Osteocyte (in vitro differentiated cells): Measurements from ENCODE around the gene RHOD. TPM values are rescaled to one million over a fixed set of nuclear protein-coding genes. Genes with fewer than 3 reads are reported as not detected.
A peak's percentile ranks its signal among the peaks of the same experiment; 100 is the strongest.

Experiments
- DNase-seq: peaks from one replicate; pipeline ENCODE4 v3.0.0; 2021; ENCODE audit warnings: mixed read lengths; ENCODE audit not compliant: unreplicated experiment; ENCODE audit errors: extremely low spot score
- H3K27ac Mint-ChIP-seq: one replicate; pipeline ENCODE4 v1.8.0; 2021; ENCODE audit warnings: mild to moderate bottlenecking, mixed read lengths; ENCODE audit not compliant: unreplicated experiment
- H3K27me3 Mint-ChIP-seq: one replicate; pipeline ENCODE4 v1.8.0; 2021; ENCODE audit warnings: mixed read lengths; ENCODE audit not compliant: unreplicated experiment
- H3K36me3 Mint-ChIP-seq: one replicate; pipeline ENCODE4 v1.8.0; 2021; ENCODE audit warnings: mixed read lengths; ENCODE audit not compliant: unreplicated experiment
- H3K4me1 Mint-ChIP-seq: one replicate; pipeline ENCODE4 v1.8.0; 2021; ENCODE audit warnings: mixed read lengths; ENCODE audit not compliant: unreplicated experiment
- H3K4me3 Mint-ChIP-seq: one replicate; pipeline ENCODE4 v1.8.0; 2021; ENCODE audit warnings: mild to moderate bottlenecking, moderate library complexity, mixed read lengths; ENCODE audit not compliant: unreplicated experiment
- H3K9me3 Mint-ChIP-seq: one replicate; pipeline ENCODE4 v1.8.0; 2021; ENCODE audit warnings: mixed read lengths; ENCODE audit not compliant: unreplicated experiment
- CTCF ChIP-seq: fragments of 200-600 bp; sonication (generic); IDR thresholded peaks from 2 replicates; pipeline ENCODE4 v1.5.0; 2021; ENCODE audit warnings: antibody characterized with exemption, mild to moderate bottlenecking, moderate library complexity
- total RNA-seq: library from RNA; stranded (reverse); gene quantifications from 2 replicates; pipeline ENCODE4 v1.2.1, GENCODE V29; 2021

RHOD gene
- total RNA-seq, 1 donor from 2014 or later: 9.4 TPM

DNA sequence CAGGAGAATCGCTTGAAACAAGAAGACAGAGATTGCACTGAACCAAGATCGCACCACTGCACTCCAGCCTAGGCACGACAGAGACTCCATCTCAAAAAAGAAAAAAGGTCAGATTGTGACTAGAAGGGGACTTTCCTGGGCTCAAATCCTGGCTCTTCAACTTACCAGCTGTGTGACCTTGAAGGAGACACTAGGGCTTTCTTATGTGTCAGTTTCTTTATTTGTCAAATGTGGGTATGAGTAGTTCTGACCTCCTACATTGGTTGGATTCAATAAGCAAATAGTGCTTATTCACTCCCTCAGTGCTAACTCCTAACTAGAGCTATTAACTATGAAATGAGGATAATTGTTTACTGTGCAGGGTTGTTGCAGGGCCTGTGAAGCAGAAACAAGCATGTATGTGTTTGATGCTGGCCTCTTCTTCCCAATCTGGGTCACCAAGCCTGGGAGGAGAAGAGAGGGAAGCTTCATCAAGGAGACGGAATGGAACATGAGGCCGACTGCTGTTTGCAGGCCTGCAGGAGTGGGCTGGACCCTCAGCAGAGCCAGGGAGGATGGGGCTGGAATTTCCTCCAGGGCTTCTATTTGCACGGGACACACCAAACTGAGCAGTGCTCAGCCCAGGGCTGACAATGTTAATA, 22.5 kb downstream of the RHOD start:
- no peak for TF ChIP-seq CTCF
- no peak for DNase-seq
- Mint-ChIP-seq H3K9me3 (no peaks in the 10 kb centered on the region), H3K4me3 (no peak overlapping the region), H3K27me3 (no peaks in the 10 kb centered on the region), H3K27ac (peak overlapping the region; percentile 60), H3K4me1 (peaks cover 25% of the 10 kb centered on the region), H3K36me3 (no peaks in the 10 kb centered on the region)

DNA sequence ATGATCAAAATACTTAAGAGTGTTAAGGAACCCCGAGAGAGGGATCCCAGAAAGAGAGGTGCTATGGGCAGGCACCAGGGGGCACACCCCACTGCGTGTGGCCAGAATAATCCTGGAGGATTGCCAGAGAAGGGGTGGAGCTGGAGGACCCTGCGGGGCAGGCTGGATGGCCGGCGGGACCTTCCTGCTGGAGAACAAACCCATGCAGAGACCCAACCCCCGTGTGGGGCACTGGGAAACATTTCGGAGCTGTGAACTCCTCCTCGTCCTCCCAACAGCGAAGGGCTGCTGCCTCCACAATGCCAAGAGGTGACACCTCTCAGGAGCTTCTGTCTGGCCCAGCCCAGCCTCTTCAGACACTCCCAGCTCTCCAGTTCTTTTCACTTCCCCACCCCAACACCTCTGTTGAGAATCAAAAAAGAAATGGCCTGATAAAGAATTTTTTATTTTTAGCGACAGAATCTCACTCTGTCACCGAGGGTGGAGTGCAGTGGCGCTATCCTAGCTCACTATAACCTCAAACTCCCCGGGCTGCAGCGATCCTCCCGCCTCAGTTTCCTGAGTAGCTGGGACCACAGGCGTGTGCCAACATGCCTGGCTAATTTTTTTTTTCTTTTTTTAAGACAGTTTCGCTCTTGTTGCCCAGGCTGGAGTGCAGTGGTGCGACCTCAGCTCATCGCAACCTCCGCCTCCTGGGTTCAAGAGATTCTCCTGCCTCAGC, 25.6 kb downstream of the RHOD start:
- H3K27me3 Mint-ChIP-seq: no peaks in the 10 kb centered on the region
- DNase-seq: no peak
- peaks cover 25% of the 10 kb centered on the region for H3K4me1 Mint-ChIP-seq
- no peak overlapping the region for H3K27ac Mint-ChIP-seq
- H3K36me3 Mint-ChIP-seq: no peaks in the 10 kb centered on the region
- TF ChIP-seq CTCF: no peak
- H3K9me3 Mint-ChIP-seq: no peaks in the 10 kb centered on the region
- no peak overlapping the region for H3K4me3 Mint-ChIP-seq

DNA sequence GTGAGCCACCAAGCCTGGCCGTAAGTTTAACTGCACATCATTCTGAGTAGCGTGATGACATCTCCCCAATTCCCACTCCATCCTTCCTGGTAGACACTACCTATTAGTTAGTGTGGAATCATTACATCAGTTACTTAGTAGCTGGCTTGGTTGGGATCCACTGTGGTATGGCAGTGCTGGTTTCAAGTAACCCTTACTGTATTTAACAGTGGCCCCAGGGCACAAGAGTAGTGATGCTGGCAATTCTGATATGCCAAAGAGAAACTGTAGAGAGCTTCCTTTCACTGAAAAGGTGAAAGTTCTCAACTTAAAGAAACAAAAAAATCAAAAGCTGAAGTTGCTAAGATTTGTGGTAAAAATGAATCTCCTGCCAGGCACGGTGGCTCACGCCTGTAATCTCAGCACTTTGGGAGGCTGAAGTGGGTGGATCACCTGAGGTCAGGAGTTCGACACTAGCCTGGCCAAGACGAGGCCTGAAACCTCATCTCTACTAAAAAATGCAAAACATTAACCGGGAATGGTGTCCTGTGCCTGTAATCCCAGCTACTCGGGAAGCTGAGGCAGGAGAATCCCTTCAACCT, 27.2 kb downstream of the RHOD start:
- no peak for TF ChIP-seq CTCF
- H3K27me3 Mint-ChIP-seq: no peaks in the 10 kb centered on the region
- no peaks in the 10 kb centered on the region for H3K36me3 Mint-ChIP-seq
- DNase-seq: no peak
- H3K9me3 Mint-ChIP-seq: no peaks in the 10 kb centered on the region
- no peak overlapping the region for H3K4me3 Mint-ChIP-seq
- peaks cover 17% of the 10 kb centered on the region for H3K4me1 Mint-ChIP-seq
- H3K27ac Mint-ChIP-seq: no peak overlapping the region

DNA sequence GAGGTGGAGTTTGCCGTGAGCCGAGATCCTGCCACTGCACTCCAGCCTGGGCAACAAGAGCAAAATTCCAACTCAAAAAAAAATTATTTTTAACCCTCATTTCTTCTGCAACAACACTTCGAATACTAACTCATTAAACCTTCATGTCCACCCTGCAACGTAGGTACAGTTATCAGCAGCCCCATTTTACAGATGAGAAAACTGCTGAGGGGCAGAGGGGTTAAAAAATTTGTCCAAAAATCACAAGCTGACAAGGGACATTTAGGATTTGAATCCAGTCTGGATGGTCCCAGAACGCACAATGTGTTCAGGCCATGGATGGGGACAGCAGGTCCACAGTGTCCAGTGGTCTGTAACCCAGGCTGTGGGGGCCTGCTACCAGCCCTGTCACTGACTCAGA, 29.0 kb downstream of the RHOD start:
- no peak for TF ChIP-seq CTCF
- H3K4me1 Mint-ChIP-seq: peaks cover 12% of the 10 kb centered on the region
- no peak overlapping the region for H3K27ac Mint-ChIP-seq
- no peak overlapping the region for H3K4me3 Mint-ChIP-seq
- DNase-seq: no peak
- no peaks in the 10 kb centered on the region for H3K27me3 Mint-ChIP-seq
- H3K36me3 Mint-ChIP-seq: no peaks in the 10 kb centered on the region
- no peaks in the 10 kb centered on the region for H3K9me3 Mint-ChIP-seq

GRCh38 chr11:67090717-67091116, 34.1 kb downstream of the RHOD start:
- TF ChIP-seq CTCF: no peak
- peaks cover 3% of the 10 kb centered on the region for H3K27me3 Mint-ChIP-seq
- DNase-seq: no peak
- no peaks in the 10 kb centered on the region for H3K36me3 Mint-ChIP-seq
- no peaks in the 10 kb centered on the region for H3K4me1 Mint-ChIP-seq
- H3K9me3 Mint-ChIP-seq: no peaks in the 10 kb centered on the region
- H3K4me3 Mint-ChIP-seq: no peak overlapping the region
- H3K27ac Mint-ChIP-seq: no peak overlapping the region
